Astrocyte (in vitro differentiated cells and primary cell): ENCODE data around the gene TEX13D.

ENCODE experiments used
- EZH2 ChIP-seq: IDR thresholded peaks from 2 replicates; pipeline ENCODE4 v1.6.1; 2012; ENCODE audit warnings: mild to moderate bottlenecking, low read length, inconsistent platforms; ENCODE audit not compliant: insufficient read depth
- TF ChIP-seq, protein P1 (sequence below): IDR thresholded peaks from 2 replicates; pipeline ENCODE4 v1.5.1; 2011; ENCODE audit warnings: low read depth, mild to moderate bottlenecking, inconsistent platforms, low read length, moderate library complexity; ENCODE audit not compliant: insufficient read depth

GRCh38 chrX:124378643-124379042 lies 46.2 kb downstream of the TEX13D start:
- TF ChIP-seq, protein P1, sequence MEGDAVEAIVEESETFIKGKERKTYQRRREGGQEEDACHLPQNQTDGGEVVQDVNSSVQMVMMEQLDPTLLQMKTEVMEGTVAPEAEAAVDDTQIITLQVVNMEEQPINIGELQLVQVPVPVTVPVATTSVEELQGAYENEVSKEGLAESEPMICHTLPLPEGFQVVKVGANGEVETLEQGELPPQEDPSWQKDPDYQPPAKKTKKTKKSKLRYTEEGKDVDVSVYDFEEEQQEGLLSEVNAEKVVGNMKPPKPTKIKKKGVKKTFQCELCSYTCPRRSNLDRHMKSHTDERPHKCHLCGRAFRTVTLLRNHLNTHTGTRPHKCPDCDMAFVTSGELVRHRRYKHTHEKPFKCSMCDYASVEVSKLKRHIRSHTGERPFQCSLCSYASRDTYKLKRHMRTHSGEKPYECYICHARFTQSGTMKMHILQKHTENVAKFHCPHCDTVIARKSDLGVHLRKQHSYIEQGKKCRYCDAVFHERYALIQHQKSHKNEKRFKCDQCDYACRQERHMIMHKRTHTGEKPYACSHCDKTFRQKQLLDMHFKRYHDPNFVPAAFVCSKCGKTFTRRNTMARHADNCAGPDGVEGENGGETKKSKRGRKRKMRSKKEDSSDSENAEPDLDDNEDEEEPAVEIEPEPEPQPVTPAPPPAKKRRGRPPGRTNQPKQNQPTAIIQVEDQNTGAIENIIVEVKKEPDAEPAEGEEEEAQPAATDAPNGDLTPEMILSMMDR, result no peak
- no peak for TF ChIP-seq EZH2
